Measurements from ENCODE around the gene FRMPD2. TPM values are rescaled to one million over a fixed set of nuclear protein-coding genes. Genes with fewer than 3 reads are reported as not detected.

The FRMPD2 gene
- total RNA-seq, 1 experiment from 2014 or later = 1.3 TPM

- Mint-ChIP-seq H3K9me3 (ENCODE audit: unreplicated experiment) (peaks cover 9% of the 10 kb centered on the region), H3K27me3 (ENCODE audit: insufficient read depth, unreplicated experiment) (peaks cover 28% of the 10 kb centered on the region), H3K27ac (ENCODE audit: low read depth, unreplicated experiment) (no peak overlapping the region), H3K36me3 (ENCODE audit: insufficient read depth, unreplicated experiment) (no peaks in the 10 kb centered on the region), H3K4me3 (ENCODE audit: unreplicated experiment) (no peak overlapping the region), H3K4me1 (ENCODE audit: insufficient read depth, unreplicated experiment) (no peaks in the 10 kb centered on the region)
- POLR2A ChIA-PET = no interaction called here
- no peak for TF ChIP-seq CTCF (IDR thresholded peaks at IDR 0.05; ENCODE audit: unreplicated experiment)
- no TSS peak for BruUV-seq (replicated peaks)
- intact Hi-C loops (cut with micrococcal nuclease) = no loop called here
- CTCF ChIA-PET = interaction anchor here (0.6 to 2.2 kb wide), 9 partner anchors 11 to 73 kb away, joined by 3 to 10 read pairs (median 4); no protein-coding TSS in a partner anchor
- no peak for DNase-seq (ENCODE audit: unreplicated experiment)
These were observed 13.2 kb upstream of the FRMPD2 start for GRCh38 chr10:48287417-48288391.

DNA sequence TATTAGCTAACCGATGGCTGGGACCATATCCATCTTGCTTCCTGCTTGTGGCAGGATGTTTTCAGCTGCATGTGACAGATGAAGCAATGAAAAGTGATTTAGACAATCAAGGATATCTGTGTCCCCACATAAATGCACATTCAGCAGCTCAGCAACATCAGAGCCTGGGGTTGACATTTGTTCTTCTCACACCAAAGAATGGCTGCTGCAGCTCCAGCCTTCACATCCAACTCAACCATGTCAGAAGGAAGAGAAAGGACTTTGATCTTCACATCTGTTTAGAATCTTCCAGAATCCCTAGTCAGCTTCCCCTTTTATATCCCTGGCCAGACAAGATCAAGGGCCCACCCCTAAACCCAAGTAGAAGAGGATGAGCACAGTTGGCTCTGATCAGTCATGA is 11.9 kb upstream of the FRMPD2 start:
- no TSS peak for BruUV-seq (replicated peaks)
- no peak overlapping the region for H3K4me3 Mint-ChIP-seq (ENCODE audit: unreplicated experiment)
- intact Hi-C loops (cut with micrococcal nuclease) = no loop called here
- no peaks in the 10 kb centered on the region for H3K4me1 Mint-ChIP-seq (ENCODE audit: insufficient read depth, unreplicated experiment)
- CTCF ChIA-PET = interaction anchor here (0.9 to 1.3 kb wide), 2 partner anchors 15 to 72 kb away, joined by 3 read pairs; no protein-coding TSS in a partner anchor
- POLR2A ChIA-PET = no interaction called here
- no peak for DNase-seq (ENCODE audit: unreplicated experiment)
- H3K36me3 Mint-ChIP-seq (ENCODE audit: insufficient read depth, unreplicated experiment) = no peaks in the 10 kb centered on the region
- TF ChIP-seq CTCF (IDR thresholded peaks at IDR 0.05; ENCODE audit: unreplicated experiment) = no peak
- H3K9me3 Mint-ChIP-seq (ENCODE audit: unreplicated experiment) = peaks cover 9% of the 10 kb centered on the region
- peaks cover 31% of the 10 kb centered on the region for H3K27me3 Mint-ChIP-seq (ENCODE audit: insufficient read depth, unreplicated experiment)
- no peak overlapping the region for H3K27ac Mint-ChIP-seq (ENCODE audit: low read depth, unreplicated experiment)

- H3K4me1 Mint-ChIP-seq (ENCODE audit: insufficient read depth, unreplicated experiment) = no peaks in the 10 kb centered on the region
- H3K9me3 Mint-ChIP-seq (ENCODE audit: unreplicated experiment) = peaks cover 9% of the 10 kb centered on the region
- no peak for TF ChIP-seq CTCF (IDR thresholded peaks at IDR 0.05; ENCODE audit: unreplicated experiment)
- intact Hi-C loops (cut with micrococcal nuclease) = no loop called here
- H3K4me3 Mint-ChIP-seq (ENCODE audit: unreplicated experiment) = no peak overlapping the region
- no peak for DNase-seq (ENCODE audit: unreplicated experiment)
- H3K27me3 Mint-ChIP-seq (ENCODE audit: insufficient read depth, unreplicated experiment) = peaks cover 37% of the 10 kb centered on the region
- BruUV-seq (replicated peaks) = no TSS peak
- CTCF ChIA-PET = interaction anchor here (0.9 kb wide), 1 partner anchor 15 kb away, joined by 3 read pairs; no protein-coding TSS in a partner anchor
- no peak overlapping the region for H3K27ac Mint-ChIP-seq (ENCODE audit: low read depth, unreplicated experiment)
- H3K36me3 Mint-ChIP-seq (ENCODE audit: insufficient read depth, unreplicated experiment) = no peaks in the 10 kb centered on the region
- POLR2A ChIA-PET = no interaction called here
These were observed 11.2 kb upstream of the FRMPD2 start for GRCh38 chr10:48285710-48286109.

DNA sequence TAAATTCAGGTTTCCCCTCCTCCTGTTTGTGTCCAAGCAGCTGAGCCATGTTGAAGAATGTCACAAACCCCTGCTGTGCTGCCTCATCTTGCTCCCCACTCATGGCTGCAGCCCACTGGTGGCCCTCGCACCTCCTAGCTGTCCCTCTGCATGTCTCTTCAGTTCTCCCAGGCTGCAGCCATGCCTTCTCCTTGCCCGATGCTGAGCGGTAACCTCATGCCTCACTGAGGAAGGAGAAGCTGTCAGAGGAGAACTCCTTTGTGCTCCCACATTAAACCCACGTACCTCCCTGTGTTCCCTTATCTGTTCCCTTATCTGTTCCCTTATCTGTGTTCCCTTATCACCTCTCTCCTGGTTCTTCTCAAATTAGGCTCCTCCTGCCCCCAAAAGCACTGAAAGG is 10.3 kb upstream of the FRMPD2 start:
- BruUV-seq (replicated peaks) = no TSS peak
- intact Hi-C loops (cut with micrococcal nuclease) = no loop called here
- CTCF ChIA-PET = no interaction called here
- Mint-ChIP-seq H3K27ac (ENCODE audit: low read depth, unreplicated experiment) (no peak overlapping the region), H3K9me3 (ENCODE audit: unreplicated experiment) (peaks cover 9% of the 10 kb centered on the region), H3K4me1 (ENCODE audit: insufficient read depth, unreplicated experiment) (no peaks in the 10 kb centered on the region), H3K4me3 (ENCODE audit: unreplicated experiment) (no peak overlapping the region), H3K27me3 (ENCODE audit: insufficient read depth, unreplicated experiment) (peaks cover 37% of the 10 kb centered on the region), H3K36me3 (ENCODE audit: insufficient read depth, unreplicated experiment) (no peaks in the 10 kb centered on the region)
- TF ChIP-seq CTCF (IDR thresholded peaks at IDR 0.05; ENCODE audit: unreplicated experiment) = no peak
- POLR2A ChIA-PET = no interaction called here
- no peak for DNase-seq (ENCODE audit: unreplicated experiment)

All from MCF 10A (cell line).